ENCODE data around the gene KLHL41.
"Not testable (repeated sequence)": the region's sequence is repeated elsewhere in the genome, so short reads cannot be mapped to it uniquely, and the experiment has no call there.

The KLHL41 gene

DNA sequence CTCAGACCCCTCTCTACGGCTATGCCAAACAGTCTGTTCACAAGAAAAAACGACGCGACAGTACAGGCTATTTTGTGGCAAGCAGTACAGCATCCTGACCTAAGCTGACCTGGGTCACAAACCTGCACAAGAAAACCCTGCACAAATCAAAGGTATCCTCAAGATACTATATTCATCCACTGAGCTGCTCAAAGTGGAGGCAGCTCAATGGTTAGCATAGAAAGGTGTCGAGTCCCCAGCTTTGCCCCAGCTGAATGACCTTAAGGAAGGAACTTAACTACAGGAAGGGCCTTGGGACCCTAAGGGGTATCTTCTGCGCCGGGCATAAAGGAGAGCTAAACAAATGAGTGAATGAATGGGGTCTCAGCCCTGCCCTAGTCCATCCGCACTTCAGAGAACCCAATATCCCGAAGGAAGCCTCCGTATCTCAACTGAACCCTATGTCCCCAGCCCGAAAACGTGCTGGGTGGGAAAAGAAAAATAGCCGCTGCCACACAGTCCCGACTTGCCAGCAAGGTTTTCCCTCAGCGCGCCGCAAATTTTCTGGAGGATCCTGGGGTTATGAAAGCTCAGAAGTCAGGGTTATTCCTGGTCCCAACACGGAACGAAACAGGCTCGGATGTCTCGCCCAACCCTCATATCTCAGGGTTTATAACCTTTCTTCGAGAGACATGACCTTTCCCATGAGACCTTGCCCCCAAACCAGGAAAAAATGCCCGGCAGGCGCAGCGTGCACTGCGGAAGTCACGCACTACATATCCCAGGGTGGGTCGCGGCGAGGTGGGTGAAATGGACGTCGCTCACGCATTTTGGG lies 63.9 kb downstream of the KLHL41 start, which contains the start of gene FASTKD1:
Gene FASTKD1, minus strand, starts transcription at position 706 of the 814 bp plus-strand sequence. CDS start 1,836 bp downstream, outside the sequence.
- peak; percentile 83 for DNase-seq

DNA sequence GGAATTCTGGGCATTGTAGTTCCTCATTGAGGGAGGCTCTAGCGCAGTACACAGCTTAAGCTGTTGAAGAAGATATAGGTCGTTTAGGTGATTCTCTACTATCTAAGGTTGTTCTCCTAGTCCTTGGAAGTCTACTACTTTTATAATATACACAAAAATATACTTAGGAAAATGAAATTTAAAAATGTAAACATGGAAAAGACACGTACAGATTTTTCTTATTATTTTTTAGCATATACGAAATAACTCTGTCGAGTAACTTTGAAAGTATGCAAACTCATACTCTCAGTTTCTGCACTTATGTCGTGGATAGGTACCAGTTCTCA lies 64.4 kb downstream of the KLHL41 start:
- no peak for DNase-seq

GRCh38 chr2:169574539-169574938 lies 65.0 kb downstream of the KLHL41 start:
- DNase-seq: not testable (repeated sequence)

- DNase-seq: not testable (repeated sequence)
Observed at GRCh38 chr2:169575264-169575663, 65.8 kb downstream of the KLHL41 start.
